Activated gamma-delta T cell treated with anti-CD3 and anti-CD28 coated beads, Interleukin-2, amount 50 U/mL, for 16 hours (primary cell): ENCODE results near the gene ZNF544.
A peak's percentile ranks its signal among the peaks of the same experiment; 100 is the strongest.
"Not testable (repeated sequence)": the region's sequence is repeated elsewhere in the genome, so short reads cannot be mapped to it uniquely, and the experiment has no call there.

ENCODE experiments used
- DNase-seq: peaks from one replicate; pipeline ENCODE4 v3.0.0-alpha.2; 2020; ENCODE audit warnings: low read depth

The ZNF544 gene

GRCh38 chr19:58252102-58252685 lies 23.5 kb downstream of the ZNF544 start:
- DNase-seq = no peak

DNA sequence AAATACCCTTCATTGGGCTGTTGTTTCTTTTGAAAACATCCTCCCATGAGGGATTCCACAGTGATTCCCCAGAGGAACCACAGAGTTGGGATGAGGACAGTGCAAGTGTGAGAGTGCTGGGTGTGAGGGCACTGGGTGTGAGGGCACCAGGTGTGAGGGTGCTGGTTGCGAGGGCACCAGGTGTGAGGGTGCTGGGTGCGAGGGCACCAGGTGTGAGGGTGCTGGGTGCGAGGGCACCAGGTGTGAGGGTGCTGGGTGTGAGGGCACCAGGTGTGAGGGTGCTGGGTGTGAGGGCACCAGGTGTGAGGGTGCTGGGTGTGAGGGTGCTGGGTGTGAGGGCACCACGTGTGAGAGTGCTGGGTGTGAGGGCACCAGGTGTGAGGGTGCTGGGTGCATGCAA lies 29.5 kb downstream of the ZNF544 start:
- DNase-seq = not testable (repeated sequence)

GRCh38 chr19:58261600-58261967 lies 32.9 kb downstream of the ZNF544 start:
- no peak for DNase-seq

DNA sequence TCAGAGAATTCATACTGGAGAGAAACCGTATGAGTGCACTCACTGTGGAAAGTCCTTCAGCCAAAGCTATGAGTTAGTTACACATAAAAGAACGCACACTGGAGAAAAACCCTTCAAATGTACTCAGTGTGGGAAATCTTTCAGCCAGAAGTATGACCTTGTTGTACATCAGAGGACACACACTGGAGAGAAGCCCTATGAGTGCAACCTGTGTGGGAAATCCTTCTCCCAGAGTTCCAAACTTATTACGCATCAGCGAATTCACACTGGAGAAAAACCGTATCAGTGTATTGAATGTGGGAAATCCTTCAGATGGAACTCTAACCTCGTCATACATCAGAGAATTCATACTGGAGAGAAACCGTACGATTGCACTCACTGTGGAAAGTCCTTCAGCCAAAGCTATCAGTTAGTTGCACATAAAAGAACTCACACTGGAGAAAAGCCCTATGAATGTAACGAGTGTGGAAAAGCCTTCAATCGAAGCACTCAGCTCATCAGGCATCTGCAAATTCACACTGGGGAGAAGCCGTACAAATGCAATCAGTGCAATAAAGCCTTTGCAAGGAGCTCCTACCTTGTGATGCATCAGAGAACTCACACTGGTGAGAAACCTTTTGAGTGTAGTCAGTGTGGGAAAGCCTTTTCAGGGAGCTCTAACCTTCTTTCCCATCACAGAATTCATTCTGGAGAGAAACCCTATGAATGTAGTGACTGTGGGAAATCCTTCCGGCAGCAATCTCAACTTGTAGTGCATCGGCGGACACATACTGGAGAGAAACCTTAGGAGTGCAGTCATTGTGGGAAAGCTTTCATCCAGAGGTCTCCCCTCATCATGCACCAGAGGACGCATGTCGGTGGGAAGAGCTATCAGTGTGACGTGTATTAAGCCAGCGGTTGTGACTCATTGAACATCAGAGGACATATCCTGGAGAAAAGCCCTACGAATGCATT lies 33.5 kb downstream of the ZNF544 start:
- DNase-seq = no peak

- DNase-seq = no peak
These were observed 34.2 kb downstream of the ZNF544 start for GRCh38 chr19:58262922-58263296.

- DNase-seq = no peak
These were observed 36.4 kb downstream of the ZNF544 start for GRCh38 chr19:58265100-58265499.

DNA sequence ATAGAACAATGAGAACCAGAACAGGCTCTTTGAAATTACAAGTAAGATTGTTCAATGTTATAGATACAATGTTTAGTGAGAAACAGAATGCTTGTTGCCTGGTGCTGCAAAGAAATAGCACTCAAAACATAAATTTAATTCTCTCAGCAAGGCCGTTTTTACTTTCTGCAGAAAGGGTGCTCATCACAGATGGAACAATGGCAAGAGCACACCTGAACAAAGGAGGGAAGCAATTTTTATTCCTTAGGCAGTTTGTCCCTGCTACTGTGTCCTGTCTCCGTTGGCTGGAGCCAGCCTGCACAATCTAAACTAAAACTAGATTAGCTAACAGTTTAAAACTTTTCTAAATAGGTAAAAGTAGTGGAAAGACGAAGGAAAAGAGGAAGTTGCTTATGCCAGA lies 39.6 kb downstream of the ZNF544 start:
- DNase-seq = no peak

GRCh38 chr19:58274771-58275201 lies 46.1 kb downstream of the ZNF544 start:
- no peak for DNase-seq

GRCh38 chr19:58275564-58275963 lies 46.9 kb downstream of the ZNF544 start:
- no peak for DNase-seq

DNA sequence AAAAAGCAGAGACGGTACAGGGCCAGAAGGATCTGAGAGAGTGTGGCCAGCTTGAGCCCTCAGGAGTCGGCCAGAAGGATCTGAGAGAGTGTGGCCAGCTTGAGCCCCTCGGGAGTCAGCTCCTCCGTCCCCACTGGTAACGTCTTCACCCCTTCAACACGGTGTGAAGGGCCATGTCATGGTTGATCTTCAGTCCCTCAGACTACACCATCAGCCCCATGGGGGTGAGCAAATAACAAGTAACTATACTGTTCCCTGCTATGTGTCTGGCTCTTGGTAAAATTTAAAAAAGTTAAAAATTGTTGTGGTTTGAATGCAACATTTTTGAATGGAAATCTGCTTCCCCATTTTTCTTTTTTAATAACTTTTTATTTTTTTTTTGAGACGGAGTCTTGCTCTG lies 48.5 kb downstream of the ZNF544 start:
- no peak for DNase-seq

- DNase-seq = no peak
These were observed 49.2 kb downstream of the ZNF544 start for GRCh38 chr19:58277748-58278540.

GRCh38 chr19:58278541-58279041 lies 49.9 kb downstream of the ZNF544 start, which contains the start of gene ZNF8:
ZNF8 (plus strand) TSS chr19:58278955; CDS start chr19:58279082, 127 bp downstream.
- DNase-seq = peak; percentile 98

- peak; percentile 18 for DNase-seq
These were observed 50.6 kb downstream of the ZNF544 start for GRCh38 chr19:58279042-58279924.

DNA sequence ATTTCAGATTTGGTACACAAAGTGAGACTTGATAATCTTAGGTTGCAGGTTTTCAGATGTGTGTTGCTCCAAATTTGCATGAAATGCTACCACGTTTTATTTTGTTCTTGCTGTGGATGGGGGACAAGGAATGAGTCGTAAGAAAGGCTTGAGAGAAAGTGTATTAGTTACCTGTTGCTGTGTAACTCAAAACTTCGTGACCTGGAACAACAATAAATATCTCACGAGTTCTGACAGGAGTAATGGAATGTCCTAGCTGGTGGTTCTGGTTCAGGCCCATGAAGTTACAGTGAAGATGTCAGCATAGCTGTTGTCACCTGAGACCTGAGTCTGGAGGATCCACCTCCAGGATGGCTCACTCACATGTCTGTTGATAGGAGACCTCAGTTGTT lies 51.2 kb downstream of the ZNF544 start:
- DNase-seq = no peak

GRCh38 chr19:58284199-58284598 lies 55.5 kb downstream of the ZNF544 start:
- DNase-seq = no peak

DNA sequence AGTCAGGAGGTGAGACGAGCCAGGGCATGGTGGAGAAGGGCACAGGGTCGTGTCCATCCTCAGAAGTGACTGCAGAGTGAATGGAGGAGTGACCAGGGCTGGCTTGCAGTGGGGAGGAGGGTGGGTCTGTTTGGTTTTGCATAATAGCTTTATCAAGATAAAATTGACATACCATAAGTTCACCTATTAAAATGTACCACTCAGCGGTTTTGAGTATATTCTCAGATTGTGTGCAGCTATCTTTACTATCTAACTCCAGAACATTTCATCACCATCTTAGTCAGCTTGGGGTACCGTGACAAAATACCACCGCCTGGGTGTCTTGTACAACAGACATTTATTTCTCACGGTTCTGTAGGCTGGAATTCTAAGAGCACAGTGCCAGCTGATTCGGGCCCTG lies 63.2 kb downstream of the ZNF544 start:
- DNase-seq = no peak

- no peak for DNase-seq
These were observed 66.1 kb downstream of the ZNF544 start for GRCh38 chr19:58294743-58295374.

- no peak for DNase-seq
These were observed 67.4 kb downstream of the ZNF544 start for GRCh38 chr19:58296104-58296503.

- no peak for DNase-seq
These were observed 71.9 kb downstream of the ZNF544 start for GRCh38 chr19:58300620-58301019.

GRCh38 chr19:58304255-58304654 lies 75.5 kb downstream of the ZNF544 start:
- DNase-seq = no peak

DNA sequence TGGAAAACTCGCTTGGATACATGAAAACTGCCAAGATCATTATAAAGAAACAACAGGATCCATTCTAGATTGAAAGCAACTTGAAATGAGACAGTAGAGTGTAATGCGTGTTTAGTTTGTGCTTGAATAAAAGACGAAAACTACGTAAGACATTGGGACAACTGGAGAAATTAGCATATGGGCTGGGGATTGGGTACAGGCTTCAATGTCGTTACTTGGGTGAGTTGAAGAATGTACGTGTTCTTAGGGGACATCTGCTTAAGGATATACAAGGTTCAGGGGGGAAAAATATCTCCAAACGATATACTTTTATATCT lies 76.0 kb downstream of the ZNF544 start:
- no peak for DNase-seq
